NCI-H128 (cell line): ENCODE results near the gene PANK1.

ENCODE experiments used
- DNase-seq: peaks from one replicate; lab custom pipeline; 2025; ENCODE audit not compliant: unreplicated experiment; lab: John Stamatoyannopoulos, UW

The PANK1 gene

GRCh38 chr10:89652806-89653370, 7.8 kb upstream of the PANK1 start:
- no peak for DNase-seq

- no peak for DNase-seq
Measured at GRCh38 chr10:89651916-89652573, 7.0 kb upstream of the PANK1 start.

- DNase-seq = no peak
Measured at GRCh38 chr10:89651205-89651915, 6.3 kb upstream of the PANK1 start.

- no peak for DNase-seq
Measured at GRCh38 chr10:89649051-89649450, 4.0 kb upstream of the PANK1 start.

GRCh38 chr10:89648074-89648473, 3.0 kb upstream of the PANK1 start:
- no peak for DNase-seq

- no peak for DNase-seq
Measured at GRCh38 chr10:89646889-89647657, 2.0 kb upstream of the PANK1 start.

GRCh38 chr10:89645742-89646172, 715 bp upstream of the PANK1 start:
- no peak for DNase-seq

- no peak for DNase-seq
Measured at GRCh38 chr10:89644691-89644966, 413 bp downstream of the PANK1 start.

GRCh38 chr10:89643812-89644690, 991 bp downstream of the PANK1 start:
- peak; percentile 86 for DNase-seq

GRCh38 chr10:89643431-89643811, 1.6 kb downstream of the PANK1 start:
- DNase-seq = no peak

GRCh38 chr10:89642193-89642592, 2.8 kb downstream of the PANK1 start:
- DNase-seq = no peak

GRCh38 chr10:89640241-89640640, 4.8 kb downstream of the PANK1 start:
- DNase-seq = no peak

- DNase-seq = no peak
Measured at GRCh38 chr10:89639326-89639725, 5.7 kb downstream of the PANK1 start.

- DNase-seq = no peak
Measured at GRCh38 chr10:89637113-89637512, 7.9 kb downstream of the PANK1 start.

GRCh38 chr10:89634637-89635036, 10.4 kb downstream of the PANK1 start:
- no peak for DNase-seq

- DNase-seq = no peak
Measured at GRCh38 chr10:89633484-89633883, 11.6 kb downstream of the PANK1 start.

GRCh38 chr10:89632824-89633223, 12.2 kb downstream of the PANK1 start:
- no peak for DNase-seq

- no peak for DNase-seq
Measured at GRCh38 chr10:89627830-89628229, 17.2 kb downstream of the PANK1 start.

GRCh38 chr10:89625041-89625765, 19.8 kb downstream of the PANK1 start:
- DNase-seq = no peak

- DNase-seq = no peak
Measured at GRCh38 chr10:89624020-89624419, 21.0 kb downstream of the PANK1 start.
